SK-N-SH (cell line): ENCODE data around the gene SPDYE16. TPM values are rescaled to one million over a fixed set of nuclear protein-coding genes. Genes with fewer than 3 reads are reported as not detected.
"Not testable (repeated sequence)": the region's sequence is repeated elsewhere in the genome, so short reads cannot be mapped to it uniquely, and the experiment has no call there.

Experiments
- CTCF ChIA-PET: fragments of 300-600, 350-600 bp; formaldehyde crosslinking; extraction: SDS; loops from one replicate; lab custom pipeline; 2021; lab: Yijun Ruan, JAX
- POLR2A ChIA-PET: fragments of 350-600 bp; sonication (Branson Sonifier 250); formaldehyde crosslinking; extraction: SDS; loops from one replicate; lab custom pipeline; 2020; ENCODE audit warnings: antibody characterized with exemption, inconsistent platforms; lab: Yijun Ruan, JAX
- DNase-seq: peaks from one replicate; pipeline ENCODE4 v3.0.0; 2012
- H2AFZ ChIP-seq: fragments of 200-600 bp; sonication (generic); 2 replicates; pipeline ENCODE4 v1.8.1; 2016; ENCODE audit warnings: antibody characterized with exemption, mild to moderate bottlenecking, low read depth
- H3F3A ChIP-seq: fragments of 200-600 bp; sonication (generic); replicated peaks from 2 replicates; pipeline ENCODE3; 2016; ENCODE audit warnings: antibody characterized with exemption, mild to moderate bottlenecking; ENCODE audit not compliant: insufficient read depth
- H3K27ac ChIP-seq, 2 experiments: fragments of 200-500 bp in 1 of 2; fragments of 200-600 bp in 1 of 2; sonication (Bioruptor generic) in 1 of 2; sonication (generic), shearing (Covaris generic) in 1 of 2; 2 replicates each; pipeline versions ENCODE4 v1.5.1 to v1.6.1; 2014 to 2016; ENCODE audit warnings: low read depth in 2 of 2, inconsistent platforms in 1 of 2, low read length in 1 of 2, mild to moderate bottlenecking in 1 of 2, mixed read lengths in 1 of 2
- H3K27me3 ChIP-seq: fragments of 200-600 bp; sonication (generic), shearing (Covaris generic); 2 replicates; pipeline ENCODE4 v1.6.1; 2016; ENCODE audit warnings: mixed run types; ENCODE audit not compliant: insufficient read depth
- H3K36me3 ChIP-seq, 2 experiments: fragments of 200-500 bp in 1 of 2; fragments of 200-600 bp in 1 of 2; sonication (Bioruptor generic) in 1 of 2; sonication (generic) in 1 of 2; replicated peaks in 1 of 2; 2 replicates each; pipeline versions ENCODE3 to v1.5.1; 2014 to 2016; ENCODE audit warnings: low read length in 1 of 2, mild to moderate bottlenecking in 1 of 2; ENCODE audit not compliant: insufficient read depth in 2 of 2, control insufficient read depth in 1 of 2
- H3K4me1 ChIP-seq, 2 experiments: fragments of 200-500 bp in 1 of 2; fragments of 200-600 bp in 1 of 2; sonication (Bioruptor generic) in 1 of 2; sonication (generic), shearing (Covaris generic) in 1 of 2; 2 replicates each; pipeline versions ENCODE4 v1.5.1 to v1.6.1; 2014 to 2016; ENCODE audit warnings: low read depth in 1 of 2, low read length in 1 of 2, mixed run types in 1 of 2; ENCODE audit not compliant: insufficient read depth in 2 of 2, control insufficient read depth in 1 of 2
- H3K4me2 ChIP-seq: fragments of 200-600 bp; sonication (generic), shearing (Covaris generic); 2 replicates; pipeline ENCODE4 v1.6.1; 2017; ENCODE audit warnings: mixed run types
- H3K4me3 ChIP-seq, 2 experiments: fragments of 200-500 bp in 1 of 2; fragments of 200-600 bp in 1 of 2; sonication (Bioruptor generic) in 1 of 2; sonication (generic), shearing (Covaris generic) in 1 of 2; 2 replicates each; pipeline versions ENCODE4 v1.5.1 to v1.8.1; 2014 to 2016; ENCODE audit warnings: low read depth in 2 of 2, inconsistent platforms in 1 of 2, low read length in 1 of 2, mild to moderate bottlenecking in 1 of 2, mixed read lengths in 1 of 2, moderate library complexity in 1 of 2
- H3K79me2 ChIP-seq: fragments of 200-600 bp; sonication (generic); 2 replicates; pipeline ENCODE4 v1.8.1; 2017; ENCODE audit warnings: mild to moderate bottlenecking; ENCODE audit not compliant: insufficient read depth
- H3K9ac ChIP-seq: fragments of 200-600 bp; sonication (generic); 2 replicates; pipeline ENCODE4 v1.6.1; 2017; ENCODE audit warnings: mixed run types
- H3K9me2 ChIP-seq: fragments of 200-600 bp; sonication (generic); 2 replicates; pipeline ENCODE4 v1.6.1; 2017; ENCODE audit warnings: mixed run types
- H3K9me3 ChIP-seq: fragments of 200-600 bp; sonication (generic); 2 replicates; pipeline ENCODE4 v1.6.1; 2017; ENCODE audit warnings: mixed run types, mild to moderate bottlenecking, moderate library complexity
- H4K20me1 ChIP-seq: fragments of 200-600 bp; sonication (generic); 2 replicates; pipeline ENCODE4 v1.6.1; 2017; ENCODE audit warnings: mild to moderate bottlenecking, mixed run types; ENCODE audit not compliant: insufficient read depth
- EZH2phosphoT487 ChIP-seq: fragments of 200-600 bp; sonication (generic); IDR thresholded peaks from 2 replicates; pipeline ENCODE4 v1.6.1; 2017; ENCODE audit warnings: low read depth, mixed run types, mild to moderate bottlenecking, antibody characterized with exemption, moderate library complexity, borderline replicate concordance
- MAX ChIP-seq: IDR thresholded peaks from 2 replicates; pipeline ENCODE4 v1.4.0; 2012; ENCODE audit warnings: low read depth
- POLR2AphosphoS5 ChIP-seq: IDR thresholded peaks from 2 replicates; pipeline ENCODE4 v1.6.1; 2012; ENCODE audit warnings: low read depth, low read length
- RAD21 ChIP-seq: IDR thresholded peaks from 2 replicates; pipeline ENCODE4 v1.6.1; 2012; ENCODE audit warnings: mild to moderate bottlenecking, low read length
- REST ChIP-seq: IDR thresholded peaks from 2 replicates; pipeline ENCODE4 v1.6.1; 2012; ENCODE audit warnings: mild to moderate bottlenecking, low read depth, low read length, moderate library complexity
- WGBS: methylation state at CpG from one replicate; pipeline ENCODE4 v1.1.6; 2017; ENCODE audit warnings: low lambda C conversion rate; 5-methylcytosine and 5-hydroxymethylcytosine counted together
- polyA plus RNA-seq, 3 experiments: library from polyadenylated mRNA; depleted of rRNA; stranded (reverse); fragments of >200 nt; gene quantifications; 2 replicates each; pipeline ENCODE4 v1.2.3, GENCODE V29; 2012

Gene SPDYE16
- polyA plus RNA-seq, 1 of the 3 experiments (the other 2 are of a cell fraction), result 0.10 TPM

DNA sequence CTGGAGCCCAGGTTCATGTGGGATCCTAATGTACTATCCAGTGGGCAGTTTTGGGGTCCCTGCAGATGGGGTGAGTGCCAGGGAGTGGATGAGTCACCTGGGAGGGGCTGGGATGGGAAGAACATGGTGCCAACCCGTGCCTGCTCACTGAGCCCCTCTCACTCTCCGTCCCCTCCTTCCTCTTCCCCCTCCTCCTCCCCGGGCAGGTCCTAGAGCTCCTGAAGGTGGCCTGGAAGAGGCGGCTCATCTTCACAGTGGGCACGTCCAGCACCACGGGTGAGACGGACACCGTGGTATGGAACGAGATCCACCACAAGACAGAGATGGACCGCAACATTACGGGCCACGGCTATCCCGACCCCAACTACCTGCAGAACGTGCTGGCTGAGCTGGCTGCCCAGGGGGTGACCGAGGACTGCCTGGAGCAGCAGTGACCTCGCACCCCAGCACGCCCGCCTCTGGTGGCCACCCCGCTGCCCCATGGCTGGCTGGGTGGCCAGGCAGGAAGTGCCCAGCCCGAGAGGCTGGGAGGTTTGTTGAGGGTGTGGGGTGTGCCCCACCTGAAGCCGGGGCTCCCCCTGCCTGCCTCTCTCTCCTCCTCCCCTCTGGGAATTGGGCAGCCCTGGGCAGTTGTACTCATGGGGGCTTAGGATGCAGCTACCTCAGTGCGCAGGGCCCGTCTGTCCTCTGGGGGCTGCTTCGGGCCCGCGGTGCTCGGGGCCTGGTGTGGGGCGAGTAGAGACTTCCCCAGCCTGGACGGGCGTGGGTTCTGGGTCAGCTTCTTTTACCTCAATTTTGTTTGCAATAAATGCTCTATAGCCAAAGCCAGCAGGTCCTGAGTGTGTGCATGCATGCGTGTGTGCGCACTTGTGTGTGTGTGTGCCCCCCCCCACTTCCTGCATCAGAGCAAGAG is 37.7 kb downstream of the SPDYE16 start (continued):
- TF ChIP-seq REST (no peak), EZH2phosphoT487 (no peak), RAD21 (no peak), POLR2AphosphoS5 (no peak), MAX (no peak)

DNA sequence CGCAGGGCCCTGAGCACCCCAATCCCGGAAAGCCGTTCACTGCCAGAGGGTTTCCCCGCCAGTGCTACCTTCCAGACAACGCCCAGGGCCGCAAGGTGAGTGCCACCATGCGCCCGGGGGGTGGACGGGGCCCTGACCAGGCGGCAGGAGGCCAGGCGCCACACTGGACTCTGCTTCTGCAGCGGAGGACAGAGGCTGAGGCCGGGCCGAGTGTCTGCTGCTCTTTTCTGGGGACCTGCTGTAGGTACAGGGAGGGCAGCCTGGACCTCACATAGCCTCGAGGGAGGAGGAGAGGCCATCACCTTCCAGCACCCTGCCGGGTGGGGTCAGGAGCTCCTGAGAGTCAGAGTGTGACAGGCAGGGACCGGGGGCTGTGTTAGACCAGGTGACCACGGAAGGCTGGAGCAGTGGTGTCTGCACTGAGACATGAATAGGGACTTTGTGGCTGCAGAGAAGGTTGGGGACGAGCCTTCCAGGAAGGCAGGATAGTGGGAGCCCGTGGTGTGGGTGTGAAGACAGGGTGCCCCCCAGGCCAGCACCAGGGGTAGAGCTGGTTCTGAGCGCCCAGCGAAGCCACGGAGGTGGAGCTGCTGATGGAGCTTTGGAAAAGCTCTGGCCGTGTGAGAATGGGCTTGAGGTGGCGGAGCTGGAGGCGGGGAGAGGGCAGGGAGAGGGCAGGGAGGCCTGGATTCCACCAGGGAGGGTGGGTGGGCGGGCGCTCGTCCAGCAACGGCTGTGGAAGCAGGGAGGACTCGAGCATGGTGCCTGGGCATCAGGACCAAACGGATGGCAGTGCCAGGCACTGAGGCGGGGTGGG is 38.5 kb downstream of the SPDYE16 start:
- H4K20me1 ChIP-seq, H3K27me3 ChIP-seq, POLR2A ChIA-PET, H3K4me3 ChIP-seq, H2AFZ ChIP-seq, H3K4me2 ChIP-seq, H3F3A ChIP-seq, H3K9ac ChIP-seq, H3K79me2 ChIP-seq, H3K9me3 ChIP-seq, H3K4me1 ChIP-seq, H3K9me2 ChIP-seq, H3K27ac ChIP-seq, H3K36me3 ChIP-seq: not testable (repeated sequence)
- CTCF ChIA-PET, result interaction anchor here (0.8 to 1.1 kb wide), 2 partner anchors 9 to 326 kb away, joined by 3 read pairs; no protein-coding TSS in a partner anchor
- DNase-seq, result peak; percentile 39
- WGBS, result 87% methylated on average over 18 of the region's 33 CpGs

DNA sequence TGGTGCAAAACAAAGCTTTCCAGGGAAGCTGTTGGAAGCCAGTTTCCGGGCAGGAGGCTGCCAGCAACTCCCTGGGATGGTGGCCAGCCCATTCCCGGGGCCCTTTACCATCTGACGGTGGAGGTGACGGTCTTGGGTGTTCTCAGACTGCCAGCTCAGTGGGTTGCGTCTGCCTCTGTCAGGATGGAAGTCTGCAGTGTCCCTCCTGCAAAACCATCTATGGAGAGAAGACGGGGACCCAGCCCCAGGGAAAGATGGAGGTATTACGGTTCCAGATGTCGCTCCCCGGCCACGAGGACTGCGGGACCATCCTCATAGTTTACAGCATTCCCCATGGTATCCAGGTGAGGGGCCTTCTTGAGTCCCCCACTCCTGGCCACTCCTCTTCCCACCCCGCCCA is 39.9 kb downstream of the SPDYE16 start:
- H3K36me3 ChIP-seq, H3K4me2 ChIP-seq, H3K4me3 ChIP-seq, POLR2A ChIA-PET, H3K9me2 ChIP-seq, H3K79me2 ChIP-seq, DNase-seq, H3K4me1 ChIP-seq, H3K27me3 ChIP-seq, H3F3A ChIP-seq, H2AFZ ChIP-seq, H3K9ac ChIP-seq, CTCF ChIA-PET, H3K9me3 ChIP-seq, H3K27ac ChIP-seq, H4K20me1 ChIP-seq: not testable (repeated sequence)
- 92% methylated on average over 7 of the region's 12 CpGs for WGBS

GRCh38 chr7:76502836-76503235 is 40.3 kb downstream of the SPDYE16 start:
- H3F3A ChIP-seq, POLR2A ChIA-PET, H3K79me2 ChIP-seq, H3K4me2 ChIP-seq, CTCF ChIA-PET, H3K4me1 ChIP-seq, H3K4me3 ChIP-seq, H2AFZ ChIP-seq, H3K27ac ChIP-seq, H3K9me2 ChIP-seq, H3K27me3 ChIP-seq, DNase-seq, H3K9ac ChIP-seq, H3K9me3 ChIP-seq, H4K20me1 ChIP-seq, H3K36me3 ChIP-seq: not testable (repeated sequence)
- WGBS, result 95% methylated on average over 11 of the region's 16 CpGs

GRCh38 chr7:76502224-76502623 is 40.9 kb downstream of the SPDYE16 start:
- H3K27me3 ChIP-seq, H3F3A ChIP-seq, CTCF ChIA-PET, H3K79me2 ChIP-seq, DNase-seq, H3K4me2 ChIP-seq, H4K20me1 ChIP-seq, POLR2A ChIA-PET, H3K4me3 ChIP-seq, H3K4me1 ChIP-seq, H3K27ac ChIP-seq, H3K9me2 ChIP-seq, H3K36me3 ChIP-seq, H2AFZ ChIP-seq, H3K9ac ChIP-seq, H3K9me3 ChIP-seq: not testable (repeated sequence)
- WGBS, result 84% methylated on average over 12 of the region's 13 CpGs
